ENCODE data around the gene ITGBL1.

The ITGBL1 gene

GRCh38 chr13:101712026-101712348, 259.5 kb downstream of the ITGBL1 start:
- TF ChIP-seq ZNF274 (IDR thresholded peaks at IDR 0.05; ENCODE audit: low read depth, low read length), result no peak
- no peak overlapping the region for H3K4me3 ChIP-seq (ENCODE audit: low read length)

DNA sequence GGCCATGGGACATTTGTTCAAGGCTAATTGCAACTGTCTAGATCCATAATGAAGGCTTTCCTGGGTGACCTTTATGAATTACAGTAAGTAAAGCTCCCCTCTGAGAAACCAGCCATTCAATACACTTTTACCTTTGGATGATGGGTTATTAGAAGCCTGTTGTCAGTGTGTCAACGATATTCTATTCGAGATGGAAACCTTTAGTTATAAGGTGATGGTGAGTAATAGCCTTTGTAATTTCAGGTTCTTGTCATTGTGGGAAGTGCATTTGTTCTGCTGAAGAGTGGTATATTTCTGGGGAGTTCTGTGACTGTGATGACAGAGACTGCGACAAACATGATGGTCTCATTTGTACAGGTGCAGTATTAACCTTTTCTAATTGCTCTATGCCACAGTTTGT, 261.7 kb downstream of the ITGBL1 start:
- H3K4me3 ChIP-seq (ENCODE audit: low read length), result no peak overlapping the region
- TF ChIP-seq ZNF274 (IDR thresholded peaks at IDR 0.05; ENCODE audit: low read depth, low read length), result no peak

GRCh38 chr13:101717353-101717752, 264.9 kb downstream of the ITGBL1 start:
- no peak for TF ChIP-seq ZNF274 (IDR thresholded peaks at IDR 0.05; ENCODE audit: low read depth, low read length)
- H3K4me3 ChIP-seq (ENCODE audit: low read length), result no peak overlapping the region

DNA sequence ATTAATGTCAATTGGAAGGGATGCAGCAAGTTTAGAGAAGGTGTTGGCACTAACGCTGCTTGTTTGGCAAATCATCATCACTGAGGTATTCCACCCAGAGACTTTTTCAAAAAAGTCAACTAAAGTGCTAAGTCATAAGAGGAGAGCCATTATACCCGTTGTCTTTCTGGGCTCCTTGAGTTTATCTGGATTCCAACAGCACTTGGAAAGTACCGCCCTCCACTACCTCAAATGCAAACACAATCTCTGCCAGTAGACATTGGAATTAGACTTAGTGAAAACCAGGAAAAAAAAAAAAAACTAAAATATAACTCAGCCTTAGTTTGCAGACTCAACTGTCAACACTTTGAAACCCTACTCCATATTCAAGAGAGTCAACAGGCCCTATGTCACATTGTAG, 266.0 kb downstream of the ITGBL1 start:
- no peak overlapping the region for H3K4me3 ChIP-seq (ENCODE audit: low read length)
- no peak for TF ChIP-seq ZNF274 (IDR thresholded peaks at IDR 0.05; ENCODE audit: low read depth, low read length)

DNA sequence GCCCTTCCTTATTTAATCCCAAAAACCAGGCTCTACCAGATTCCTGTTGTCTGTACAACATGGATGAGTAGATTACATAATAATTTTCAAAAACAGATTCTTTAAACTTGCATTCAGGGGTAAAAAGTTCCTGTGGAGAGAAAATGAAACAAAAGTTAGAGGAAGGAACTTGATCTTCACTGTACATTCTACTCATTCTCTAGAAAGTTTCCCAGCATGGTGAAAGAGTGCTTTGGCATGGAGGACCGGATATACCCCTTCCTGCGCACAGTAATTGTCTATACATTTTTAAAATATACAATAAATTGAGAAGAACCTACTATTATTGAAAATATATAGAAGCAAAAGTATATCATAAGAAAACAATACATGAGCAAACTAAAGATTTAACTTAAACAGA, 274.2 kb downstream of the ITGBL1 start:
- H3K4me3 ChIP-seq (ENCODE audit: low read length), result no peak overlapping the region
- no peak for TF ChIP-seq ZNF274 (IDR thresholded peaks at IDR 0.05; ENCODE audit: low read depth, low read length)

DNA sequence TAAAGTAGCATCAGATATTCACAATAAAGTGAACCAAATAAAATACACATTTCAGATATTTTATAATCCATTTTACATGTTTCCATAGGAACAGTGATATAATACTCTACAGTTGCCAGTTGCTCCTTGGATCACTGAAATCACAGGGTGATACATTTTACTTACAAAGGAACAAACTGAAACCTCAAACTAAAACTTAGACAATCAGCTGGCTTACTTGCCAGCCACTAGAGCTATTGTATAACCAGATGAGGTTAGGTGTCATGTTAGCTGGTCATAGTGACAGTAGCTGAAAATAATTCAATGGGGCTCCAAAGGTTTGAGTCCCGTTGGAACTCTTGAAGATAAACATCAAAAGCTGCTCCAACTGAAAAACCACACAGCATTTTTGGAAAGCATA, 274.6 kb downstream of the ITGBL1 start:
- TF ChIP-seq ZNF274 (IDR thresholded peaks at IDR 0.05; ENCODE audit: low read depth, low read length), result no peak
- H3K4me3 ChIP-seq (ENCODE audit: low read length), result no peak overlapping the region

- no peak for TF ChIP-seq ZNF274 (IDR thresholded peaks at IDR 0.05; ENCODE audit: low read depth, low read length)
- H3K4me3 ChIP-seq (ENCODE audit: low read length), result no peak overlapping the region
Observed at GRCh38 chr13:101728021-101728420, 275.5 kb downstream of the ITGBL1 start.

- H3K4me3 ChIP-seq (ENCODE audit: low read length), result no peak overlapping the region
- no peak for TF ChIP-seq ZNF274 (IDR thresholded peaks at IDR 0.05; ENCODE audit: low read depth, low read length)
Observed at GRCh38 chr13:101728615-101729014, 276.1 kb downstream of the ITGBL1 start.

DNA sequence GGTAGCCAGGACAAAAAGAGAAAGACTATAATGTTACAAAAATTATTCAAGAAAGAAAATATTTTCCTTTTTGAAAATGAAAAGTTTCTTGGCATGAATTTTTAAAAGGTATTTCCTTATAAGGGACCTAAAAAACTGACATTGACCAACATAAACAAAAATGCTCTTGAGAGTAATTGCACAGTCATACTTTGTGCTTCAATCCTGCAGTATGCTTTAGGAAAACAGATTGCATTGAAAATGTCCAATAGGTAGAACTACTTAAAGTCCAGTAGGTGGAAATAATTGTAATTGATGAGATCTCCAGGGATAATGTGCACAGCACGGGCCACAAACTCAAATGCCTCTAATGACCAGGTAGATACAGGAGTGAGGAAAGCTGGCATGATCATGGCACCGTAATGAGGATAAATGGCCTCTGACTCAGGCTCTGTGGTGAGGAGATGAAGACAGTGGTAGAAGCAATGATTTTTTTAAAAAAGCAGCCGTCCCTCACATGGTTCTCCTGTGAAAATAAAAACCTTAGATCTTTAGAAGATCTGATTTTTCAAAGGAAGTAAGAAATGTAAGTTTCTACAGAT, 278.0 kb downstream of the ITGBL1 start:
- TF ChIP-seq ZNF274 (IDR thresholded peaks at IDR 0.05; ENCODE audit: low read depth, low read length), result no peak
- no peak overlapping the region for H3K4me3 ChIP-seq (ENCODE audit: low read length)

GRCh38 chr13:101736566-101736965, 284.1 kb downstream of the ITGBL1 start:
- TF ChIP-seq ZNF274 (IDR thresholded peaks at IDR 0.05; ENCODE audit: low read depth, low read length), result no peak
- no peak overlapping the region for H3K4me3 ChIP-seq (ENCODE audit: low read length)

- H3K4me3 ChIP-seq (ENCODE audit: low read length), result no peak overlapping the region
- TF ChIP-seq ZNF274 (IDR thresholded peaks at IDR 0.05; ENCODE audit: low read depth, low read length), result no peak
Observed at GRCh38 chr13:101738336-101738735, 285.9 kb downstream of the ITGBL1 start.

DNA sequence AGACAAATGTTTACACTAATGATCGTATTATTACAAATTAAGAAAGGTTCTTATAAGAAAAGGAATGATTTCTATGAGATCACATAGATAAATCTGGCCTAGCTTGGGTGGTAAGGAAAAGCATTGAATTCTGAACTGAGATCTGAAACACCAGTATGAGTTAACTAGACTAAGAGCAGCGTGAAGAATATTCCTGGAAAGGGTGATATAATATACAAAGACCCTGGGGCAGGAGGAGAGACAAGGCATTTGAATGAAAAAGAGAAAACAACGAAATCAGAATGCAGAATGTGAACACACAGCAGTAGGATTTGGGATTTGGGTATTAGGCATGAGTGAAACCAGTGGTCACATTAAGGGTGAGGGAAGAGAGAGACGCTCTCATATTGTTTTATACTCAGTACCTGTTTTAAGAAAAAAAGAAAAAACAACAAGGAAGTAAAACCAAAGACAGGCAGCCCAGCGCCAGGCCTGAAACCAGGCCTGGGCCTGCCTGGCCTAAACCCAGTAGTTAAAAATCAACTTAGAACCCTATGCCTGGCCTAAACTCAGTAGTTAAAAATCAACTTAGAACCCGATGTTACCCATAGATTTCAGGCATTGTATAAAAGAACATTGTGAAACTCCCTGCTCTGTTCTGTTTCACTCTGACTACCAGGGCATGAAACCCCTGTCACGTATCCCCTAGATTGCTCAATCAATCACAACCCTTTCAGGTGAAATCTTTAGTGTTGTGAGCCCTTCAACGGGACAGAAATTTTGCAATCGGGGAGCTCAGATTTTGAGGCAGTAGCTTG, 287.1 kb downstream of the ITGBL1 start:
- no peak for TF ChIP-seq ZNF274 (IDR thresholded peaks at IDR 0.05; ENCODE audit: low read depth, low read length)
- H3K4me3 ChIP-seq (ENCODE audit: low read length), result no peak overlapping the region

GRCh38 chr13:101746513-101746912, 294.0 kb downstream of the ITGBL1 start:
- TF ChIP-seq ZNF274 (IDR thresholded peaks at IDR 0.05; ENCODE audit: low read depth, low read length), result no peak
- H3K4me3 ChIP-seq (ENCODE audit: low read length), result no peak overlapping the region

DNA sequence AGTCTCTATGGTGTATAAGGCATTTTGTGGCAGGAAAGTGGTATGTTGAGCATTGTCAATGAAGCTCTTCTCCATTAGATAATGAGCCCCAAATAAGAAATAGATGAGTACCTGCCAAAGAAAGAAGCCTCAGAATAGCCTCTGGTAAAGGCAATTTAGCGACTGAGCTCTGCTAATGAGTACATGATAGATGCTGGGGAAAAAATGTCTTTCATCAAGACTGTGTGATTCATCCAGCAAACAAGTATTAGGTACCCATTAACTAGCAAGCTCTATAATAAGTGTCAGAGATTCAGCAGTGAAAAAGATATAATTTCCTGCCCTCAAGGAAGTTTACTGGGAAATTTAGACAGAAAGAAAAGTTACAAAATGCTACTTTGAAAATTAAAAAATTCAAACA, 294.6 kb downstream of the ITGBL1 start:
- no peak overlapping the region for H3K4me3 ChIP-seq (ENCODE audit: low read length)
- no peak for TF ChIP-seq ZNF274 (IDR thresholded peaks at IDR 0.05; ENCODE audit: low read depth, low read length)

DNA sequence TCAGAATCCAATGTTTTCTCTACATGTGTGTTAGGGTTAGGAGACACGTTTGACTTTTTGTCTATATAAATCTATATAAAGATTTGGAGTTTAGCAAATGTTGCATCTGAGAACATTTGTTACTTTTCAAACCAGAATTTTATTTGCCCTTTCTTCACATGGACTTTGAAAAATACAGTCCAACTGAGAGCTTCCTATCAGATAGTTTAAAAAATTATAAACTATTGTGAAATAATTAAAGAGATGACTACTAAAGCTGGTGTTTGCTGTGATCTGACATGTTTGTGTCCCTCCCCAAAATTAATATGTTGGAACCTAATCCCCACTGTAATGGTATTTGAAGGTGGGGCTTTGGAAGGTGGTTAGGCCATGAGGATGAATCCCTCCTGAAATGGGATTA, 297.1 kb downstream of the ITGBL1 start:
- no peak overlapping the region for H3K4me3 ChIP-seq (ENCODE audit: low read length)
- TF ChIP-seq ZNF274 (IDR thresholded peaks at IDR 0.05; ENCODE audit: low read depth, low read length), result no peak

GRCh38 chr13:101751488-101751887, 299.0 kb downstream of the ITGBL1 start:
- TF ChIP-seq ZNF274 (IDR thresholded peaks at IDR 0.05; ENCODE audit: low read depth, low read length), result no peak
- no peak overlapping the region for H3K4me3 ChIP-seq (ENCODE audit: low read length)

Data from GM08714 (cell line).